K562 (cell line): ENCODE results near the gene CCNL2. TPM values are rescaled to one million over a fixed set of nuclear protein-coding genes. Genes with fewer than 3 reads are reported as not detected.

Source experiments
- BHLHE40 ChIP-seq: IDR thresholded peaks from 2 replicates; pipeline ENCODE4 v1.6.1; 2011; ENCODE audit warnings: low read length, improper control_type of control experiment
- CBX3 ChIP-seq, 2 experiments: IDR thresholded peaks; 1 replicate in 1 of 2; 2 replicates in 1 of 2; pipeline ENCODE4 v1.6.1; 2012; ENCODE audit warnings: inconsistent platforms in 2 of 2, low read length in 2 of 2, borderline replicate concordance in 1 of 2, control low read depth in 1 of 2
- CTBP1 ChIP-seq: fragments of 450-650 bp; IDR thresholded peaks from 2 replicates; pipeline ENCODE4 v1.6.1; 2016; ENCODE audit warnings: borderline replicate concordance
- ETV5 ChIP-seq: sonication (generic); formaldehyde crosslinking; IDR thresholded peaks from 2 replicates; pipeline ENCODE4 v1.4.0; 2020; ENCODE audit warnings: low read depth, mild to moderate bottlenecking, missing genetic modification reagents
- HNRNPH1 ChIP-seq: fragments of 200-400 bp; formaldehyde crosslinking; optimal IDR thresholded peaks from 2 replicates; pipeline ENCODE3; 2017; ENCODE audit warnings: low read depth, mild to moderate bottlenecking, low read length, moderate library complexity
- KDM4B ChIP-seq, 2 experiments: fragments of 450-650 bp in 1 of 2; sonication (generic) in 1 of 2; IDR thresholded peaks; 2 replicates each; pipeline ENCODE4 v1.6.1; 2016 to 2017; ENCODE audit warnings: borderline replicate concordance in 2 of 2, antibody characterized with exemption in 1 of 2, low read depth in 1 of 2, mild to moderate bottlenecking in 1 of 2
- MTA2 ChIP-seq: fragments of 450-650 bp; IDR thresholded peaks from 2 replicates; pipeline ENCODE4 v1.6.1; 2016; ENCODE audit warnings: low read depth
- MTA3 ChIP-seq: fragments of 450-650 bp; formaldehyde crosslinking; IDR thresholded peaks from 2 replicates; pipeline ENCODE4 v1.6.1; 2017; ENCODE audit warnings: mild to moderate bottlenecking, borderline replicate concordance
- NONO ChIP-seq, 2 experiments: fragments of 200-400 bp in 1 of 2; fragments of 450-650 bp in 1 of 2; formaldehyde crosslinking in 1 of 2; IDR thresholded peaks; 2 replicates each; pipeline ENCODE4 v1.6.1; 2017; ENCODE audit warnings: low read depth in 2 of 2, mild to moderate bottlenecking in 2 of 2, moderate library complexity in 2 of 2, low read length in 1 of 2
- POU5F1 ChIP-seq: fragments of 150-350 bp; IDR thresholded peaks from 2 replicates; pipeline ENCODE4 v1.6.1; 2014; ENCODE audit warnings: borderline replicate concordance, low read length, low read depth, mild to moderate bottlenecking; ENCODE audit not compliant: partially characterized antibody
- RBM14 ChIP-seq: fragments of 200-400 bp; formaldehyde crosslinking; IDR thresholded peaks from 2 replicates; pipeline ENCODE4 v1.6.1; 2018; ENCODE audit warnings: low read depth, mild to moderate bottlenecking, low read length, moderate library complexity, borderline replicate concordance; ENCODE audit not compliant: insufficient read depth
- SMARCB1 ChIP-seq: IDR thresholded peaks from 2 replicates; pipeline ENCODE4 v1.6.1; 2011; ENCODE audit warnings: improper control_type of control experiment, low read depth; ENCODE audit not compliant: insufficient read length
- TCF7L2 ChIP-seq: fragments of 150-350 bp; IDR thresholded peaks from 2 replicates; pipeline ENCODE4 v1.6.1; 2016; ENCODE audit warnings: low read depth, mild to moderate bottlenecking, low read length, moderate library complexity
- ZEB2 ChIP-seq: fragments of 450-650 bp; IDR thresholded peaks from 2 replicates; pipeline ENCODE4 v1.6.1; 2016
- ZFP30 ChIP-seq: fragments of 250-450 bp; sonication (Bioruptor Pico); IDR thresholded peaks from 2 replicates; pipeline ENCODE4 v1.8.0; 2022; ENCODE audit warnings: moderate library complexity, mild to moderate bottlenecking, inconsistent platforms, borderline replicate concordance
- ZNF121 ChIP-seq: sonication (generic); formaldehyde crosslinking; conservative IDR thresholded peaks from 2 replicates; pipeline ENCODE4 v1.8.0; 2022; ENCODE audit warnings: missing genetic modification reagents
- ZNF384 ChIP-seq: IDR thresholded peaks from 2 replicates; pipeline ENCODE4 v1.6.1; 2012; ENCODE audit warnings: low read depth, low read length, improper control_type of control experiment
- polyA plus RNA-seq, 8 experiments: library from polyadenylated mRNA; depleted of rRNA in 4 of 8; stranded (reverse) in 5 of 8; unstranded in 3 of 8; fragments of >200 nt; fragmentation: Nextera tagmentation in 2 of 8; fragmentation: Illumina TruSeq in 1 of 8; extraction: Ambion mirVana in 2 of 8; extraction: Trizol in 1 of 8; gene quantifications; 2 replicates each; pipeline versions ENCODE4 v1.2.1 to v1.2.3, GENCODE V29; 2011 to 2014; ENCODE audit warnings: inconsistent platforms in 1 of 8, missing spikeins in 1 of 8
- total RNA-seq, 7 experiments: library from RNA; depleted of rRNA in 6 of 7; stranded (reverse); fragments of >200 nt in 6 of 7; fragmentation: Illumina TruSeq in 2 of 7; extraction: Trizol in 2 of 7; gene quantifications; 2 replicates each; pipeline versions ENCODE4 v1.2.1 to v1.2.3, GENCODE V29; 2011 to 2021; ENCODE audit warnings: low replicate concordance in 1 of 7
- TF ChIP-seq, protein P1 (sequence below): sonication (generic); formaldehyde crosslinking; IDR thresholded peaks from 2 replicates; pipeline ENCODE4 v1.8.1; 2023; ENCODE audit warnings: mild to moderate bottlenecking, missing genetic modification reagents
- TF ChIP-seq, protein P2 (sequence below), 2 experiments: fragments of 150-350 bp in 1 of 2; IDR thresholded peaks; 2 replicates each; pipeline ENCODE4 v1.6.1; 2012 to 2016; ENCODE audit warnings: low read depth in 2 of 2, low read length in 2 of 2, mild to moderate bottlenecking in 1 of 2, moderate library complexity in 1 of 2
- TF ChIP-seq, protein P3 (sequence below): fragments of 250-450 bp; sonication (Bioruptor Pico); IDR thresholded peaks from 2 replicates; pipeline ENCODE4 v1.4.0; 2020; ENCODE audit warnings: mild to moderate bottlenecking

CCNL2 gene
- total and polyA plus RNA-seq, 9 of the 15 experiments (the other 6 are each of a cell fraction or from before 2014, with no cell fraction given) = 2.8 to 287 (median 94.5) TPM

DNA sequence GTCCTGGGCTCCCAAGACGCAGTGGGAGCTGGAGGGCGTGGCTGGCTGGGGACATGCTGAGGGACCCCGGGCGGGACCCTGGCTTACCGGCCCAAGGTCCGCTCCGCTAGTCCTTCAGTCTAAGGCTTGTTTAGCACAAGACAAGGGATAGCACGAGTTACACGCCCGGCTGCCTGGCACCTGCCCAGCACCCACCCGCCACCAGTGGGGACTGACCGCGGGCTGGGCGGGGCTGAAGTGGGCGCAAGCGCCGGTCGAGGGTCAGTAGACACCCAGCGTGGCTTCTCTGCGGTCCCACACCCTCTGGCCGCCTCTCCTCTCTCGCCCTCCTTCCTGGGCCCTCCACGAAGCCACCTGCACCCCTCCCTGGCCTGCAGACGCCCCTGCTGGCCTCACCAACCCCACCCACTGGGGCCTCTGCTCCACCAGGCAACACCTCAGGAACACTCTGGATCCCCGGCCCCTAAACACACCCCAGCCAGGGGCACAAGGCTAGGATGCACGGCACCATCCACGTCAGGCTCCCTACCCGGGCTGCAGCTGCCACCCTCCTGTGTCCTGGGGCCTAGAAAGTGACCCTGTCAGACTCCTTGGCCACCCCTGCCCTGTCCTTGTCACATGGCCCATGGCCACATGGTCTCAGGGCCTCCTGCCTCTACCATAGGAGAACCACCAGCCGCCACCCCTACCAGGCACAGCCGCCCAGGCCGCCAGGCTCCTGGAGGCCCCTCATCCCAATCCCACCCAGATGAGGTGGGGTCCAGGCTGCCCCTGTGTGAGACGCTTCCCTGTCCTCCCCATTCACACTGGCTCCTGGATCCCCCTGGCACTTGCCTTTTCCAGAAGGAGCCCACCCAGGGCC, 62.0 kb downstream of the CCNL2 start (continued):
- TF ChIP-seq, protein P1, sequence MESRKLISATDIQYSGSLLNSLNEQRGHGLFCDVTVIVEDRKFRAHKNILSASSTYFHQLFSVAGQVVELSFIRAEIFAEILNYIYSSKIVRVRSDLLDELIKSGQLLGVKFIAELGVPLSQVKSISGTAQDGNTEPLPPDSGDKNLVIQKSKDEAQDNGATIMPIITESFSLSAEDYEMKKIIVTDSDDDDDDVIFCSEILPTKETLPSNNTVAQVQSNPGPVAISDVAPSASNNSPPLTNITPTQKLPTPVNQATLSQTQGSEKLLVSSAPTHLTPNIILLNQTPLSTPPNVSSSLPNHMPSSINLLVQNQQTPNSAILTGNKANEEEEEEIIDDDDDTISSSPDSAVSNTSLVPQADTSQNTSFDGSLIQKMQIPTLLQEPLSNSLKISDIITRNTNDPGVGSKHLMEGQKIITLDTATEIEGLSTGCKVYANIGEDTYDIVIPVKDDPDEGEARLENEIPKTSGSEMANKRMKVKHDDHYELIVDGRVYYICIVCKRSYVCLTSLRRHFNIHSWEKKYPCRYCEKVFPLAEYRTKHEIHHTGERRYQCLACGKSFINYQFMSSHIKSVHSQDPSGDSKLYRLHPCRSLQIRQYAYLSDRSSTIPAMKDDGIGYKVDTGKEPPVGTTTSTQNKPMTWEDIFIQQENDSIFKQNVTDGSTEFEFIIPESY (CRISPR knock-in tag) = peak; percentile 72
- TF ChIP-seq NONO (IDR thresholded peaks at IDR 0.05; ENCODE audit: low read depth in 2 of 2, low read length in 1 of 2) (no peak), TCF7L2 (no peak), MTA2 (no peak), POU5F1 (no peak), BHLHE40 (no peak), CBX3 (IDR thresholded peaks at IDR 0.05; ENCODE audit: borderline replicate concordance in 1 of 2, low read length in 2 of 2) (no peak), ETV5 (CRISPR knock-in tag) (no peak), HNRNPH1 (no peak), MTA3 (no peak), ZNF384 (no peak), KDM4B (IDR thresholded peaks at IDR 0.05; ENCODE audit: borderline replicate concordance in 2 of 2, low read depth in 1 of 2) (no peak), ZNF121 (CRISPR knock-in tag) (no peak), ZFP30 (CRISPR knock-in tag) (no peak), ZEB2 (no peak), SMARCB1 (no peak), RBM14 (0 out of 2 replicates have a peak, but pooled peaks have one; percentile 26), CTBP1 (no peak)
- TF ChIP-seq, protein P2, sequence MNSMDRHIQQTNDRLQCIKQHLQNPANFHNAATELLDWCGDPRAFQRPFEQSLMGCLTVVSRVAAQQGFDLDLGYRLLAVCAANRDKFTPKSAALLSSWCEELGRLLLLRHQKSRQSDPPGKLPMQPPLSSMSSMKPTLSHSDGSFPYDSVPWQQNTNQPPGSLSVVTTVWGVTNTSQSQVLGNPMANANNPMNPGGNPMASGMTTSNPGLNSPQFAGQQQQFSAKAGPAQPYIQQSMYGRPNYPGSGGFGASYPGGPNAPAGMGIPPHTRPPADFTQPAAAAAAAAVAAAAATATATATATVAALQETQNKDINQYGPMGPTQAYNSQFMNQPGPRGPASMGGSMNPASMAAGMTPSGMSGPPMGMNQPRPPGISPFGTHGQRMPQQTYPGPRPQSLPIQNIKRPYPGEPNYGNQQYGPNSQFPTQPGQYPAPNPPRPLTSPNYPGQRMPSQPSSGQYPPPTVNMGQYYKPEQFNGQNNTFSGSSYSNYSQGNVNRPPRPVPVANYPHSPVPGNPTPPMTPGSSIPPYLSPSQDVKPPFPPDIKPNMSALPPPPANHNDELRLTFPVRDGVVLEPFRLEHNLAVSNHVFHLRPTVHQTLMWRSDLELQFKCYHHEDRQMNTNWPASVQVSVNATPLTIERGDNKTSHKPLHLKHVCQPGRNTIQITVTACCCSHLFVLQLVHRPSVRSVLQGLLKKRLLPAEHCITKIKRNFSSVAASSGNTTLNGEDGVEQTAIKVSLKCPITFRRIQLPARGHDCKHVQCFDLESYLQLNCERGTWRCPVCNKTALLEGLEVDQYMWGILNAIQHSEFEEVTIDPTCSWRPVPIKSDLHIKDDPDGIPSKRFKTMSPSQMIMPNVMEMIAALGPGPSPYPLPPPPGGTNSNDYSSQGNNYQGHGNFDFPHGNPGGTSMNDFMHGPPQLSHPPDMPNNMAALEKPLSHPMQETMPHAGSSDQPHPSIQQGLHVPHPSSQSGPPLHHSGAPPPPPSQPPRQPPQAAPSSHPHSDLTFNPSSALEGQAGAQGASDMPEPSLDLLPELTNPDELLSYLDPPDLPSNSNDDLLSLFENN (IDR thresholded peaks at IDR 0.05; ENCODE audit: low read depth in 2 of 2, low read length in 2 of 2) = no peak
- TF ChIP-seq, protein P3, sequence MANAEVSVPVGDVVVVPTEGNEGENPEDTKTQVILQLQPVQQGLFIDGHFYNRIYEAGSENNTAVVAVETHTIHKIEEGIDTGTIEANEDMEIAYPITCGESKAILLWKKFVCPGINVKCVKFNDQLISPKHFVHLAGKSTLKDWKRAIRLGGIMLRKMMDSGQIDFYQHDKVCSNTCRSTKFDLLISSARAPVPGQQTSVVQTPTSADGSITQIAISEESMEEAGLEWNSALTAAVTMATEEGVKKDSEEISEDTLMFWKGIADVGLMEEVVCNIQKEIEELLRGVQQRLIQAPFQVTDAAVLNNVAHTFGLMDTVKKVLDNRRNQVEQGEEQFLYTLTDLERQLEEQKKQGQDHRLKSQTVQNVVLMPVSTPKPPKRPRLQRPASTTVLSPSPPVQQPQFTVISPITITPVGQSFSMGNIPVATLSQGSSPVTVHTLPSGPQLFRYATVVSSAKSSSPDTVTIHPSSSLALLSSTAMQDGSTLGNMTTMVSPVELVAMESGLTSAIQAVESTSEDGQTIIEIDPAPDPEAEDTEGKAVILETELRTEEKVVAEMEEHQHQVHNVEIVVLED (CRISPR knock-in tag) = no peak
